GM11168 (cell line): ENCODE data around the gene ZNF775.
"Not testable (repeated sequence)": the region's sequence is repeated elsewhere in the genome, so short reads cannot be mapped to it uniquely, and the experiment has no call there.

Experiments used
- in situ Hi-C: fragments of 300-500 bp; cut with MboI; formaldehyde crosslinking; loops from one replicate; pipeline ENCODE4 v1.12.0; 2022; ENCODE audit warnings: low sequenced_read_pairs; ENCODE audit not compliant: unreplicated experiment

Gene ZNF775

GRCh38 chr7:150379441-150380379, 580 bp downstream of the ZNF775 start:
- in situ Hi-C loops, result no loop called here

GRCh38 chr7:150380463-150380862, 1.3 kb downstream of the ZNF775 start:
- in situ Hi-C loops, result no loop called here

- in situ Hi-C loops, result no loop called here
Measured at GRCh38 chr7:150381096-150381495, 2.0 kb downstream of the ZNF775 start.

- in situ Hi-C loops, result no loop called here
Measured at GRCh38 chr7:150381785-150382122, 2.6 kb downstream of the ZNF775 start.

GRCh38 chr7:150382123-150382843, 3.2 kb downstream of the ZNF775 start:
- in situ Hi-C loops, result no loop called here

- in situ Hi-C loops, result no loop called here
Measured at GRCh38 chr7:150382844-150383225, 3.7 kb downstream of the ZNF775 start.

GRCh38 chr7:150383710-150384397, 4.7 kb downstream of the ZNF775 start:
- in situ Hi-C loops, result no loop called here

GRCh38 chr7:150384406-150385301, 5.5 kb downstream of the ZNF775 start:
- in situ Hi-C loops, result no loop called here

GRCh38 chr7:150385302-150385723, 6.2 kb downstream of the ZNF775 start:
- in situ Hi-C loops, result no loop called here

- in situ Hi-C loops, result not testable (repeated sequence)
Measured at GRCh38 chr7:150385884-150386283, 6.8 kb downstream of the ZNF775 start.

GRCh38 chr7:150388306-150388705, 9.2 kb downstream of the ZNF775 start:
- in situ Hi-C loops, result no loop called here

- in situ Hi-C loops, result no loop called here
Measured at GRCh38 chr7:150388709-150389531, 9.8 kb downstream of the ZNF775 start.

- in situ Hi-C loops, result no loop called here
Measured at GRCh38 chr7:150389532-150389816, 10.3 kb downstream of the ZNF775 start.

GRCh38 chr7:150390205-150390604, 11.1 kb downstream of the ZNF775 start:
- in situ Hi-C loops, result no loop called here

GRCh38 chr7:150393325-150393724, 14.2 kb downstream of the ZNF775 start:
- in situ Hi-C loops, result no loop called here

GRCh38 chr7:150396426-150396825, 17.3 kb downstream of the ZNF775 start:
- in situ Hi-C loops, result no loop called here

- in situ Hi-C loops, result no loop called here
Measured at GRCh38 chr7:150396851-150397260, 17.7 kb downstream of the ZNF775 start.

- in situ Hi-C loops, result no loop called here
Measured at GRCh38 chr7:150397346-150398107, 18.4 kb downstream of the ZNF775 start.
